GM18511 (cell line): Measurements from ENCODE around the gene ZNF23.

Source experiments
- ATAC-seq: cut with Tn5 transposase; IDR thresholded peaks from one replicate; pipeline ENCODE4 v1.9.1; 2021; ENCODE audit warnings: mild to moderate bottlenecking, moderate library complexity; ENCODE audit not compliant: unreplicated experiment

The ZNF23 gene

GRCh38 chr16:71428385-71428784 is 33.7 kb downstream of the ZNF23 start:
- ATAC-seq: no peak

- ATAC-seq: peak; percentile 24
Measured at GRCh38 chr16:71426880-71427615, 35.0 kb downstream of the ZNF23 start.

DNA sequence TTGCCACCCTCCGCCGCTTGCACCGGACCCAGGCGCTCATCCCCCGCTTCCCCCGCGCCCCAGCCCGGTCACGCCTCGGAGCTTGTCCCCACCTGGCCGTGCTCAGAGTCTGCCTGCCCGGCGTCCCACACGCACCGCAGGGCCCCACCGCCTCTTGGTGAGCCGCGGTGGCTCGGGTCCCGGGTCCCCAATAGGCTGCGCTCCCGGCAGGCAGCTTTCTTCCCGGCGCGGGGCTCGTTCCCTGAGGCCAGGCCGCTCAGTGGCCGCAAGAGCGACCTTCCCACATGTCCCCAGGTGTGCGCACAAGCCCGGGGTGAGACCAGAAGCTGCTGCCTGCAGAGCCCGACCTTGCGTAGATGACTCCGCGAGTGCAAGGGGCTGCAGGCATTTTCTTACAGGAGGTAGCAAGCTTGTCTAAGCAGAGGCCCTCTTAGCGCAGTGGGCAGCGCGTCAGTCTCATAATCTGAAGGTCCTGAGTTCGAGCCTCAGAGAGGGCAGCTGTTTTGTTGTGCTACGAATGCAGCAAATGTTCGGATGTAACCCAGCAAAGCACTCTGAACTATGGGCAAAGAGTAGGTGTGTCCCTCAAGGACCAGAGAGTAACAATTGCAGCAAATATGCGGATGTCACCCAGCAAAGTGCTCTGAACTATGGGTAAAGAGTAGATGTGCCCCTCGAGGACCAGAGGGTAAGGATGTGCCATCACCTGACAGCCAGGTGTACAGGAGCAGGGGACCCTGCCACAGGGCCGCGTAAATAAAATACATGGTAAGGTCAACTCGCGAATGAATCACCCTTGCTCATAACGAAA is 35.8 kb downstream of the ZNF23 start:
- peak; percentile 70 for ATAC-seq

- ATAC-seq: no peak
Measured at GRCh38 chr16:71425746-71426068, 36.3 kb downstream of the ZNF23 start.

DNA sequence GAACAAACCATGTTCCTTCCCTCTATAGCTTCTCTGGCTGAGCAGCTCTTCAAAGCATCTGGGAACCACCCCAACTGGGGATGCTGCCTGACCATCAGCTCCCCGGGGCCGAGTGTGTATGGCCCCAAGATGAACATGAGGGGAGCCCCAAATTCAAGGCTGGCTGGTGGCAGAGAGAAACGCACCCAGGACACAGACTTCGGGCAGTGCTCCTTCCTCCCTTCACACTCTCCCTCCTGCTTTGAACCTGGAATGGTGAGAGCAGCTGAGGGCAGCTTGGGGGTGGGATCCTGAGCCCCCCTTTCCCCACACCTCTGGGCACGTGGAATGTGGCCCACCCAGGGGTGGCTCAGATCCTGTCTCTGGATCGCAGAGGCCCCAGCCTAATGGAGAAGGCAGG is 37.4 kb downstream of the ZNF23 start:
- no peak for ATAC-seq

DNA sequence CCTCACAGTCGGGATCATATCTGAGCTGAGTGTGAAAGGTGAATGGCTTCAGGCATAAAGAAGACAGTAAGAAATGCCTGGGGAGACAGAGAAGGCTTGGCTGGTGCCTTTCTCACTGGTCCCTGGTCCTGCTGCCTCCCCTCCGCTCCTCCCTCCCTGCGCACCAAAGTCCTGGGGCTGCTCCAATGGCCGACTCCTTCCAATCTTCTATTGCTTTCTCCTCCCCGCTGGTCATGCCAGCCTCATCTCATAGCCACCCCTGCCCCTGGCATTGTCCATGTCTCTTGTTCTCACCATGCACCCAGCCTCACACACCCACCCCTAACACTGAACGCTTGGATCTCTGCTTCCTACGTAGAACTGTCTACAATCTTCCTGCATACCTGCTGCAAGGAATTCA is 38.2 kb downstream of the ZNF23 start:
- no peak for ATAC-seq

- ATAC-seq: no peak
Measured at GRCh38 chr16:71423016-71423415, 39.0 kb downstream of the ZNF23 start.

DNA sequence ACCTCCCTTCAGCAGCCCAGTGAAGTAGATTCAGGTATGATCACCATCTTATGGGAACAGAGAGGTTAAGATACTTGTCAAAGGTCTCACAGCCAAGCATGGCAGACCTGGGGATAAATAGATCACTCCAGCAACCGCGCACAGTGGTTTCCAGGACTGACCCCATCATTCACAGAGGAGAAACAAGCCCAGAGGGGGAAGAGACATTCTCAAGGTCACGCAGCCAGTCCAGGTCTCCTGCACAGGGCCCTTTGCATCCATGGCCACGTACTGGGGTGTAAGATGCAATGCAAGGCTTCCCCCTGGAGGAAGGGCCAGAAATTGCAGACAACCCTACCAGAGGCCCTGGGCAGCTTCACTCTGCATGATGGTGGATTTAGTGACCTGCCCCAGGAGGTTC is 40.1 kb downstream of the ZNF23 start:
- ATAC-seq: no peak

DNA sequence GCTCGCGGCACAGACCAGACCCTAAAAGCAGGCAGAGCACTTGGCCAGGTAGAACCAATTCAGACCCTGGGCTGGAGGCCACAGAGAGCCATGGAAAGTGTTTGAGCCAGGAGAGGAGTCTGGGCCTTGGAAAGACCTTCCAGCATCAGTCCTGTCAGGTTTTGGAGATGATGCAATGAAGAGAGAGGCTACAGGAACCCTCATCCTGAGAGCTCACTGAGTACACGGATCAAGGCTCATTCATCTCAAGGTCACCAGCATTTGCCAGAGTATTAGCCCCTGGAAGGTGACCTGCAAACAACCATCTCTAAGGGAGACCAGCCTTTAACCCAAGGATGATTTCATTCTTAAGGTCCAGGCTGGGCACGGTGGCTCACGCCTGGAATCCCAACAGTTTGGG is 48.0 kb downstream of the ZNF23 start:
- ATAC-seq: no peak

GRCh38 chr16:71413341-71413740 is 48.7 kb downstream of the ZNF23 start:
- no peak for ATAC-seq

- ATAC-seq: peak; percentile 61
Measured at GRCh38 chr16:71412270-71413160, 49.5 kb downstream of the ZNF23 start.

DNA sequence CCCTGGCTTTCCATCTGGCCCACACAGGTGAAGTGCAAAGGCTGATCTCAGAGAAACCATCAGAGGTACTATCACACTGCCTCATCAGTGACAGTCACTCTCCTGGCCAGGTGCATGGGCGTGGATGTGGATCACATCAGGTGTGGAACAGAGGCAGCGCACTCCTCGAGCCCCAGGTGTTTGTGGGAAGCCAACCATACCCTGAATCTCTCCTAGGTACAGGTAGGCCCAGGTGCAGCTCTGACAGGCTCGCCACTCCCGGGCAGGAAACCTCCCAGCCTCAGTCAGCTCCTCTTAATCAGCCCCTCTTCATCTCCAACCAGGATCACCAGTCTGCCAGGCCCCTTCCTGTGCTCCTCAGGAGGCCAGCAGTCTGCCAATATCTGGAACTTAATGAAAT is 51.9 kb downstream of the ZNF23 start:
- ATAC-seq: no peak

DNA sequence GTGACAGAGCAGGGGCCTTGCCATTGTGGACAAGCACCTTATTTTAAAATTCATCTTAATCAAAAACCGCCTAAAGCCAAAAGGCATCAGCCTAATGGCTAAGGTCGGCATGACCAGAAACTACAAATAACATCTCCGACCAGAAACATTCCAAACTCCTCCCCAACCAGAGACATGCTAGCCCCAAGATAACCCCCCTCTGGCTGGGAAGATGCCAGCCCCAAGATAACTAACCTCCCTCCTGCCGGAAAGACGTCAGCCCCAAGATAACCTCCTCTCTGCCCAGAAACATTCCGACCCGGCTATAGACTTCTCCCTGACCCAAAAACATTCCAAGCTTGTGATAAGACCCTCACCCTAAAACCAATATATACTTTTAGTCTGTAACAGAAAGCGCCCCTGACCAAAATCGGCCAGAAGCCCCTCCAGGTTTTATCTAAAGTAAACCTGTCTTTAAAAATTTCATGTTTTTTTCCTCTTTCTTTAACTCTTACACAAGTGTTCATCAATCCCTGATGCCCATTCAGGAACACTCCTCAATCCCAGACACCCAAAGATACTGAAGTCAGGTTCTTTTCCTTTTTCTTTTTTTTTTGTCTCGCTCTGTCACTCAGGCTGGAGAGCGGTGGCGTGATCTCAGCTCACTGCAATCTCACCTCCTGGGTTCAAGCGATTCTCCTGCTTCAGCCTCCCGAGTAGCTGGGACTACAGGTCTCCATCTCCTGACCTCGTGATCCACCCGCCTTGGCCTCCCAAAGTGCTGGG is 52.9 kb downstream of the ZNF23 start:
- no peak for ATAC-seq

DNA sequence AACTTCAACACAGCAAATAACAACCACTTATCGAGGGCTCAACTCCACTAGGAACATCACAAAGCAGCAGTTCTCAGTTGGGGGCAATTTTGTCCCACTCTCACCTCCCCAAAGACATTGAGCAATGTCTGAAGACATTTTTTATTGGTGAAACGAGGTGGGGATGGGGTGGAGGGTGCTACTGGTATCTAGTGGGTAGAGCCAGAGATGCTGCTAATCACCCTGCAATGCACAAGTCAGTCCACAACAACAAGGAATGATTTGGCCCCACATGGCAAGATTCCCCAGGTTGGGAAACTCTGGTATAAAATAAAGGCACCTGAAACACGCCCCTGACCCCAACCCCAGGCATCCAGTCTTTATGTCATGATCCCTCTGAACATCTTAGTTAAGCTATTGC is 53.5 kb downstream of the ZNF23 start:
- ATAC-seq: no peak

DNA sequence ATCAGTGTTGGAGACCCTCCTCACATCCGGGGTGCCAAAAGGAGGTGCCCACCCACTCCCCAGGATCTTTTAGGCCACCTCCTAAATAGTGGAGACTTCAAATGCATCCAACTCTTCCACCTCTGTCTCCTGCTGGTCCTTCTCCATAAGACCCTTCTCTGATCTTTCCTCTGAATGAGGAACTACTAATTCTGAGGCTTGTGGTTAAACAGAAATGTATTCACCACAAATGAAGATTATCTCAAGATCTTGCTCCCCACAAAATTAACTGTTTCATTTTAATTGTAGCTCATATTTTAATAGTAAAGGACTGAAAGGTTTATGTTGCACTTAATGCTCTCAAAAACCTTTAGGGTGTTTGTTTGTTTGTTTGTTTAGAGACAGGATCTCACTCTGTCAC is 54.3 kb downstream of the ZNF23 start:
- no peak for ATAC-seq

DNA sequence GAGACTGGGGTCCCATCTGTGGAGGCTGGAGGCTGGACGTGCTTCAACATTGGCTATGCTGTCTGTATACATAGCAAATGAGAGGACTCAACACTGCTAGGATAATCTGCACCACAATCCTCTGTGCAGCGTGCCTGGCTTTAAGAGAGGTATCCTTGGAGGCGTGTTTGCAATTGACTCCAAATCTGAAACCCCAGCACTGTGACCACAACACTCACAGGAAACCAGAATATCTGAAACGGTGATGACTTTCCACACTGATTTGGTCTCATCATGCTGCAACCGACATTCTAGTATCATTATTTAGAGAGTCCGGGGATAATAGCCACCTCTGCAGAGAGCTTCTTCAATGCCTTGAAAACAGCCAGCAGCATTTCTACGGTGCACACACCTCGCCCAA is 55.3 kb downstream of the ZNF23 start:
- ATAC-seq: no peak

DNA sequence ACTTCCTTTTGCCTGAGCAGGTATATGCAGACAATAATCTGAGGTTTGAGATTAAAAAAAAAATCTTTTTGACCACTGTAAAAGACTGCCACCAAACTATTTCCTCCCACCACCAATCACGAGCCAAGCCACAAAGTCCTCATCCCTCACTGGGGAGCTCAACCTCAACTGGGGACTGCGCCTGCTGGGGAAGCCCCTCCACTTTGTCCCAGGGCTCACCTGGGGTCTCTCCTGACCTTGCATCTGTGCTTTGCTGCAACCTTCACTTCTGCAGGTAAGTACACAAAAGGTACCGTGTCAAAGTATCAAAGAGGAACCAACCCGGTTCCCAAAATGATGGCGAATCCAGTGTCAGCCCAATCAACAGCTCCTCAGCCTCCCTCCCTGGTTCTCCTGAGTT is 55.7 kb downstream of the ZNF23 start:
- no peak for ATAC-seq

- no peak for ATAC-seq
Measured at GRCh38 chr16:71404364-71404763, 57.7 kb downstream of the ZNF23 start.

- no peak for ATAC-seq
Measured at GRCh38 chr16:71402674-71403073, 59.4 kb downstream of the ZNF23 start.

DNA sequence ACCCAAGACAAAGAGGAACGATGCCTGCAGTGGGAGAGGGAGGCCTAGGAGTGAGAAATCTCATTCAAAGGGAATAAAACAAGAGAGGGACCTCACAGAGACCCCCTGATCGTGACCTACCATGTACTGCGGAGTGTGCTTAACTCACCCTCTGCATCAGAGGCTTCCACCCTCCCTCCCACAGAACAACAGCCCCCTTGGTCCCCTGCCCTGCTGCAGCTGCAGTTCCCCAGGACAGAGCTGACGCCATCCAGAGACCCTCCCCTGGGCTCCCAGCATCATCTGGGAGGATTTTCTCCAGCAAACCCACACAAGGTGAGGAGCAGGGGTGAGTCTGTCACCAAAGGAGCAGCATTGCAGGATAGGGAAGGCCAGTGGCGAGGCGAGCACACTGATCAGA is 60.0 kb downstream of the ZNF23 start:
- no peak for ATAC-seq
